HG03064 (cell line): Measurements from ENCODE around the gene MTAP.

Experiments used
- ATAC-seq: cut with Tn5 transposase; IDR thresholded peaks from one replicate; pipeline ENCODE4 v1.9.1; 2021; ENCODE audit warnings: low read depth; ENCODE audit not compliant: unreplicated experiment

Gene MTAP

GRCh38 chr9:21803649-21804048 is 1.2 kb downstream of the MTAP start:
- ATAC-seq: no peak

GRCh38 chr9:21804331-21804730 is 1.9 kb downstream of the MTAP start:
- no peak for ATAC-seq

- ATAC-seq: no peak
Observed at GRCh38 chr9:21804791-21805190, 2.4 kb downstream of the MTAP start.

GRCh38 chr9:21806644-21807043 is 4.2 kb downstream of the MTAP start:
- no peak for ATAC-seq

- no peak for ATAC-seq
Observed at GRCh38 chr9:21810388-21810787, 8.0 kb downstream of the MTAP start.

- ATAC-seq: no peak
Observed at GRCh38 chr9:21810881-21811280, 8.4 kb downstream of the MTAP start.

- no peak for ATAC-seq
Observed at GRCh38 chr9:21811914-21812313, 9.5 kb downstream of the MTAP start.

GRCh38 chr9:21812415-21812814 is 10.0 kb downstream of the MTAP start:
- no peak for ATAC-seq

GRCh38 chr9:21812946-21813568 is 10.6 kb downstream of the MTAP start:
- no peak for ATAC-seq

GRCh38 chr9:21813575-21814473 is 11.4 kb downstream of the MTAP start:
- peak; percentile 59 for ATAC-seq

- ATAC-seq: no peak
Observed at GRCh38 chr9:21815643-21816042, 13.2 kb downstream of the MTAP start.

- no peak for ATAC-seq
Observed at GRCh38 chr9:21817176-21817575, 14.7 kb downstream of the MTAP start.

GRCh38 chr9:21825637-21826036 is 23.2 kb downstream of the MTAP start:
- ATAC-seq: no peak

- ATAC-seq: no peak
Observed at GRCh38 chr9:21828853-21829410, 26.5 kb downstream of the MTAP start.

- no peak for ATAC-seq
Observed at GRCh38 chr9:21830589-21830988, 28.2 kb downstream of the MTAP start.

- no peak for ATAC-seq
Observed at GRCh38 chr9:21831841-21832509, 29.5 kb downstream of the MTAP start.

GRCh38 chr9:21833090-21833801 is 30.8 kb downstream of the MTAP start:
- ATAC-seq: peak; percentile 71

- ATAC-seq: no peak
Observed at GRCh38 chr9:21835121-21835520, 32.7 kb downstream of the MTAP start.

- ATAC-seq: no peak
Observed at GRCh38 chr9:21836437-21837161, 34.2 kb downstream of the MTAP start.

GRCh38 chr9:21837501-21837900 is 35.1 kb downstream of the MTAP start:
- ATAC-seq: no peak
